K562 (cell line): ENCODE measurements around the gene CD109. TPM values are rescaled to one million over a fixed set of nuclear protein-coding genes. Genes with fewer than 3 reads are reported as not detected.

Experiments
- ATAC-seq: fragments of 200-7000 bp; cut with Tn5 transposase; 3 replicates; pipeline ENCODE4 v1.9.1; 2020; ENCODE audit warnings: moderate library complexity
- BruUV-seq: library from RNA; stranded (reverse); fragments of 400-500 nt; replicated peaks from 2 replicates; lab custom pipeline; 2021; lab: Mats Ljungman, UMichigan
- CTCF ChIA-PET: fragments of 300-600 bp; formaldehyde crosslinking; extraction: SDS; loops from one replicate; lab custom pipeline; 2021; ENCODE audit warnings: low intra/inter-chr PET ratio; lab: Yijun Ruan, JAX
- POLR2A ChIA-PET: fragments of 300-600, 350-650 bp; sonication (Branson Sonifier 250); formaldehyde crosslinking; extraction: SDS; loops from one replicate; lab custom pipeline; 2021; ENCODE audit warnings: antibody characterized with exemption, inconsistent platforms; lab: Yijun Ruan, JAX
- DNase-seq, 4 experiments: peaks; one replicate each; pipeline versions ENCODE4 v3.0.0 to v3.0.0-alpha.2; 2011 to 2018; ENCODE audit warnings: low spot score in 3 of 4, mixed read lengths in 3 of 4; ENCODE audit errors: extremely low read depth in 1 of 4
- FAIRE-seq: peaks from 2 replicates; lab custom pipeline; 2011; peaks lifted over from hg19 to GRCh38; lab: Jason Lieb, UNC
- H2AFZ ChIP-seq: 2 replicates; pipeline ENCODE4 v1.6.0; 2011; ENCODE audit warnings: low read depth, low read length, control low read depth, inconsistent platforms
- H3K27ac ChIP-seq: fragments of 200-600 bp; 3 replicates; pipeline ENCODE4 v1.8.0; 2011; ENCODE audit warnings: low read depth, mild to moderate bottlenecking, control low read depth, inconsistent platforms, low read length, moderate library complexity, mixed read lengths; ENCODE audit errors: extremely low read depth
- H3K27me3 ChIP-seq, 2 experiments: fragments of 300-600 bp in 1 of 2; 2 replicates in 1 of 2; 3 replicates in 1 of 2; pipeline versions ENCODE4 v1.6.0 to v1.8.0; 2011; ENCODE audit warnings: inconsistent platforms in 2 of 2, low read length in 2 of 2, mild to moderate bottlenecking in 1 of 2, mixed read lengths in 1 of 2, moderate library complexity in 1 of 2; ENCODE audit not compliant: control insufficient read depth in 2 of 2, insufficient read depth in 2 of 2
- H3K36me3 ChIP-seq: fragments of 300-600 bp; 3 replicates; pipeline ENCODE4 v1.8.0; 2011; ENCODE audit warnings: mild to moderate bottlenecking, low read length, inconsistent platforms; ENCODE audit not compliant: control insufficient read depth, insufficient read depth
- H3K4me1 ChIP-seq, 2 experiments: fragments of 200-600 bp in 1 of 2; replicated peaks in 1 of 2; 2 replicates in 1 of 2; 3 replicates in 1 of 2; pipeline versions ENCODE4 v1.5.1 to v1.8.0; 2011; ENCODE audit warnings: inconsistent platforms in 2 of 2, low read length in 2 of 2, mild to moderate bottlenecking in 1 of 2, mixed read lengths in 1 of 2, moderate library complexity in 1 of 2; ENCODE audit not compliant: control insufficient read depth in 2 of 2, insufficient read depth in 2 of 2
- H3K4me2 ChIP-seq: 2 replicates; pipeline ENCODE4 v1.6.1; 2011; ENCODE audit warnings: low read length, control low read depth, inconsistent platforms, mixed read lengths; ENCODE audit not compliant: insufficient read depth
- H3K4me3 ChIP-seq: fragments of 200-600 bp; sonication (generic), shearing (Covaris generic); 2 replicates; pipeline ENCODE4 v1.5.1; 2016; ENCODE audit warnings: control low read depth, inconsistent platforms
- H3K79me2 ChIP-seq: fragments of 200-600 bp; 3 replicates; pipeline ENCODE4 v1.8.0; 2011; ENCODE audit warnings: low read length, inconsistent platforms; ENCODE audit not compliant: control insufficient read depth, insufficient read depth
- H3K9ac ChIP-seq, 2 experiments: 2 replicates each; pipeline versions ENCODE4 v1.6.0 to v1.6.1; 2011; ENCODE audit warnings: low read depth in 2 of 2, low read length in 2 of 2, control low read depth in 1 of 2, inconsistent platforms in 1 of 2, mild to moderate bottlenecking in 1 of 2, mixed read lengths in 1 of 2; ENCODE audit not compliant: insufficient read depth in 1 of 2
- H3K9me1 ChIP-seq: one replicate; pipeline ENCODE4 v1.6.0; 2011; ENCODE audit warnings: inconsistent platforms, mild to moderate bottlenecking, low read length, moderate library complexity; ENCODE audit not compliant: control insufficient read depth, insufficient read depth
- H3K9me3 ChIP-seq: replicated peaks from 2 replicates; pipeline ENCODE4 v1.5.1; 2011; ENCODE audit warnings: low read depth, low read length, inconsistent platforms; ENCODE audit not compliant: control insufficient read depth, insufficient read depth
- H4K20me1 ChIP-seq: replicated peaks from 2 replicates; pipeline ENCODE4 v1.6.1; 2011; ENCODE audit warnings: low read length, inconsistent platforms, mixed read lengths; ENCODE audit not compliant: control insufficient read depth, insufficient read depth
- DEAF1 ChIP-seq: fragments of 450-650 bp; formaldehyde crosslinking; IDR thresholded peaks from 2 replicates; pipeline ENCODE4 v1.4.0; 2020; ENCODE audit warnings: mild to moderate bottlenecking, moderate library complexity
- EP300 ChIP-seq: IDR thresholded peaks from 2 replicates; pipeline ENCODE4 v1.6.1; 2012; ENCODE audit warnings: low read length, improper control_type of control experiment
- ESRRB ChIP-seq: fragments of 250-450 bp; sonication (Bioruptor Pico); IDR thresholded peaks from 2 replicates; pipeline ENCODE4 v1.5.0; 2020; ENCODE audit warnings: mild to moderate bottlenecking, moderate library complexity, borderline replicate concordance
- MAFK ChIP-seq: IDR thresholded peaks from 2 replicates; pipeline ENCODE4 v1.6.1; 2011; ENCODE audit warnings: low read length, improper control_type of control experiment
- RAD21 ChIP-seq, 2 experiments: fragments of 250-450 bp in 1 of 2; fragments of 450-650 bp in 1 of 2; sonication (Bioruptor Pico) in 1 of 2; formaldehyde crosslinking in 1 of 2; IDR thresholded peaks in 1 of 2; conservative IDR thresholded peaks in 1 of 2; 2 replicates each; pipeline versions ENCODE4 v1.4.0 to v1.8.0; 2020 to 2022; ENCODE audit warnings: mild to moderate bottlenecking in 2 of 2, moderate library complexity in 1 of 2
- YY1 ChIP-seq, 3 experiments: IDR thresholded peaks; 2 replicates each; pipeline ENCODE4 v1.6.1; 2011; ENCODE audit warnings: low read length in 2 of 3, mild to moderate bottlenecking in 2 of 3, moderate library complexity in 2 of 3, borderline replicate concordance in 1 of 3, control low read depth in 1 of 3, low read depth in 1 of 3; ENCODE audit not compliant: insufficient read depth in 3 of 3, insufficient replicate concordance in 2 of 3, control insufficient read depth in 1 of 3, insufficient read length in 1 of 3; ENCODE audit errors: extremely low read depth in 1 of 3
- ZSCAN29 ChIP-seq: fragments of 450-650 bp; IDR thresholded peaks from 2 replicates; pipeline ENCODE4 v1.6.1; 2017
- WGBS: fragments of 100-300 bp; shearing (Covaris generic); methylation state at CpG from one replicate; pipeline ENCODE4 v1.1.6; 2016; ENCODE audit warnings: low coverage, mixed read lengths; ENCODE audit not compliant: insufficient coverage; ENCODE audit errors: missing lambda C conversion rate; 5-methylcytosine and 5-hydroxymethylcytosine counted together
- in situ Hi-C: fragments of 300-500 bp; cut with MboI; formaldehyde crosslinking; loops from 4 replicates; pipeline ENCODE4 v1.15.0; 2018; ENCODE audit warnings: inconsistent platforms, mixed read lengths
- intact Hi-C: fragments of 100-400 bp; cut with micrococcal nuclease; formaldehyde crosslinking; loops from 2 replicates; pipeline ENCODE4 v1.14.2; 2022
- polyA plus RNA-seq, 8 experiments: library from polyadenylated mRNA; depleted of rRNA in 4 of 8; stranded (reverse) in 5 of 8; unstranded in 3 of 8; fragments of >200 nt; fragmentation: Nextera tagmentation in 2 of 8; fragmentation: Illumina TruSeq in 1 of 8; extraction: Ambion mirVana in 2 of 8; extraction: Trizol in 1 of 8; gene quantifications; 2 replicates each; pipeline versions ENCODE4 v1.2.1 to v1.2.3, GENCODE V29; 2011 to 2014; ENCODE audit warnings: inconsistent platforms in 1 of 8, missing spikeins in 1 of 8
- total RNA-seq, 7 experiments: library from RNA; depleted of rRNA in 6 of 7; stranded (reverse); fragments of >200 nt in 6 of 7; fragmentation: Illumina TruSeq in 2 of 7; extraction: Trizol in 2 of 7; gene quantifications; 2 replicates each; pipeline versions ENCODE4 v1.2.1 to v1.2.3, GENCODE V29; 2011 to 2021; ENCODE audit warnings: low replicate concordance in 1 of 7
- TF ChIP-seq, protein P1 (sequence below), 3 experiments: IDR thresholded peaks in 2 of 3; conservative IDR thresholded peaks in 1 of 3; 2 replicates each; pipeline ENCODE4 v1.5.1; 2011 to 2012; ENCODE audit warnings: low read length in 3 of 3, mild to moderate bottlenecking in 3 of 3, control low read depth in 2 of 3, improper control_type of control experiment in 1 of 3, inconsistent platforms in 1 of 3, low read depth in 1 of 3, mixed read lengths in 1 of 3, moderate library complexity in 1 of 3; ENCODE audit not compliant: insufficient read depth in 2 of 3

CD109 gene
- total and polyA plus RNA-seq, 9 of the 15 experiments (the other 6 are each of a cell fraction or from before 2014, with no cell fraction given), result under 0.01 to 0.22 (median 0.11) TPM

- H4K20me1 ChIP-seq, result no peaks in the 10 kb centered on the region
Observed at GRCh38 chr6:73731285-73731684, 35.3 kb downstream of the CD109 start.

GRCh38 chr6:73732845-73733675 is 37.1 kb downstream of the CD109 start:
- H3K9me3 ChIP-seq, result no peaks in the 10 kb centered on the region
- H3K4me2 ChIP-seq, result no peak overlapping the region; the same call in 1 of the 2 replicates
- H2AFZ ChIP-seq, result no peak overlapping the region
- H3K27me3 ChIP-seq, result no peaks in the 10 kb centered on the region
- in situ Hi-C loops, result loop anchor here (5.0 to 25.0 kb wide), 2 partner anchors 56 to 1804 kb away; no protein-coding TSS in a partner anchor
- no peak overlapping the region for H3K27ac ChIP-seq
- no peaks in the 10 kb centered on the region for H3K36me3 ChIP-seq
- intact Hi-C loops, result loop anchor here (1.0 kb wide), 1 partner anchor 58 kb away; no protein-coding TSS in a partner anchor
- H3K4me1 ChIP-seq, result no peaks in the 10 kb centered on the region
- POLR2A ChIA-PET, result interaction anchor here (0.7 kb wide), 1 partner anchor 186 kb away, joined by 5 read pairs; no protein-coding TSS in a partner anchor
- H4K20me1 ChIP-seq, result no peaks in the 10 kb centered on the region
- no peaks in the 10 kb centered on the region for H3K9me1 ChIP-seq
- ATAC-seq, result peak; percentile 98
- DNase-seq, result peak; percentile 64 to 77 (median 70)
- CTCF ChIA-PET, result interaction anchor here (0.5 to 1.8 kb wide), 4 partner anchors 45 to 1370 kb away, joined by 3 to 8 read pairs (median 3); no protein-coding TSS in a partner anchor
- FAIRE-seq, result peak; percentile 98
- 16% methylated on average over 6 of the region's 6 CpGs for WGBS
- no TSS peak for BruUV-seq
- no peaks in the 10 kb centered on the region for H3K79me2 ChIP-seq
- no peak overlapping the region for H3K9ac ChIP-seq
- no peak overlapping the region for H3K4me3 ChIP-seq
- TF ChIP-seq ESRRB (no peak), EP300 (no peak), RAD21 (CRISPR knock-in tag; conservative IDR thresholded peaks at IDR 0.05 in 1 of 2, IDR thresholded peaks at IDR 0.05 in 1 of 2) (peak; percentile 78 to 83), DEAF1 (CRISPR knock-in tag) (peak; percentile 48; the same call in 1 of the 2 replicates), MAFK (no peak), YY1 (IDR thresholded peaks at IDR 0.05; ENCODE audit: borderline replicate concordance in 1 of 3, control insufficient read depth in 1 of 3, extremely low read depth in 1 of 3, insufficient read depth in 3 of 3, insufficient read length in 1 of 3, insufficient replicate concordance in 2 of 3, low read depth in 1 of 3, low read length in 2 of 3) (peak in 2 of 3 experiments; percentile 36 to 82)
- TF ChIP-seq, protein P1, sequence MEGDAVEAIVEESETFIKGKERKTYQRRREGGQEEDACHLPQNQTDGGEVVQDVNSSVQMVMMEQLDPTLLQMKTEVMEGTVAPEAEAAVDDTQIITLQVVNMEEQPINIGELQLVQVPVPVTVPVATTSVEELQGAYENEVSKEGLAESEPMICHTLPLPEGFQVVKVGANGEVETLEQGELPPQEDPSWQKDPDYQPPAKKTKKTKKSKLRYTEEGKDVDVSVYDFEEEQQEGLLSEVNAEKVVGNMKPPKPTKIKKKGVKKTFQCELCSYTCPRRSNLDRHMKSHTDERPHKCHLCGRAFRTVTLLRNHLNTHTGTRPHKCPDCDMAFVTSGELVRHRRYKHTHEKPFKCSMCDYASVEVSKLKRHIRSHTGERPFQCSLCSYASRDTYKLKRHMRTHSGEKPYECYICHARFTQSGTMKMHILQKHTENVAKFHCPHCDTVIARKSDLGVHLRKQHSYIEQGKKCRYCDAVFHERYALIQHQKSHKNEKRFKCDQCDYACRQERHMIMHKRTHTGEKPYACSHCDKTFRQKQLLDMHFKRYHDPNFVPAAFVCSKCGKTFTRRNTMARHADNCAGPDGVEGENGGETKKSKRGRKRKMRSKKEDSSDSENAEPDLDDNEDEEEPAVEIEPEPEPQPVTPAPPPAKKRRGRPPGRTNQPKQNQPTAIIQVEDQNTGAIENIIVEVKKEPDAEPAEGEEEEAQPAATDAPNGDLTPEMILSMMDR (IDR thresholded peaks at IDR 0.05 in 2 of 3, conservative IDR thresholded peaks at IDR 0.05 in 1 of 3; ENCODE audit: insufficient read depth in 2 of 3, low read depth in 1 of 3, low read length in 3 of 3), result peak; percentile 81 to 92 (median 86)

More at GRCh38 chr6:73731285-73731684, 35.3 kb downstream of the CD109 start:
- POLR2A ChIA-PET, result no interaction called here
- no peak overlapping the region for H2AFZ ChIP-seq
- intact Hi-C loops (no loop called here), in situ Hi-C loops (loop anchor here (5.0 to 25.0 kb wide), 2 partner anchors 54 to 1806 kb away; no protein-coding TSS in a partner anchor)
- CTCF ChIA-PET, result no interaction called here
- 18% methylated on average over 5 of the region's 5 CpGs for WGBS
- H3K4me2 ChIP-seq, result no peak overlapping the region
- no peak overlapping the region for H3K27ac ChIP-seq
- DNase-seq, result no peak
- H3K27me3 ChIP-seq, result no peaks in the 10 kb centered on the region; a peak in 1 of 5 replicates
- no peaks in the 10 kb centered on the region for H3K9me3 ChIP-seq
- no peaks in the 10 kb centered on the region for H3K79me2 ChIP-seq
- H3K9ac ChIP-seq, result no peak overlapping the region
- no peak for TF ChIP-seq ZSCAN29
- TF ChIP-seq, all 486 proteins: peak for 0
- H3K4me3 ChIP-seq, result no peak overlapping the region
- no peaks in the 10 kb centered on the region for H3K36me3 ChIP-seq
- no peaks in the 10 kb centered on the region for H3K9me1 ChIP-seq
- no peaks in the 10 kb centered on the region for H3K4me1 ChIP-seq
- no peak for ATAC-seq
- BruUV-seq, result no TSS peak
- no peak for FAIRE-seq
